Activated CD8-positive, alpha-beta T cell treated with anti-CD3 and anti-CD28 coated beads for 36 hours (primary cell): ENCODE results near the gene CHST8. TPM values are rescaled to one million over a fixed set of nuclear protein-coding genes. Genes with fewer than 3 reads are reported as not detected.

Experiments
- ATAC-seq: fragments of 200-7000 bp; cut with Tn5 transposase; one replicate; pipeline ENCODE4 v1.10.0; 2021; ENCODE audit warnings: mild to moderate bottlenecking, moderate library complexity
- CTCF ChIA-PET: fragments of 350-600 bp; sonication (Branson Sonifier 250); formaldehyde crosslinking; loops from one replicate; lab custom pipeline; 2021; ENCODE audit warnings: antibody characterized with exemption; lab: Charles Lee
- POLR2A ChIA-PET: fragments of 350-600 bp; sonication (Branson Sonifier 250); formaldehyde crosslinking; loops from one replicate; lab custom pipeline; 2021; ENCODE audit warnings: antibody characterized with exemption; lab: Charles Lee
- DNase-seq: peaks from one replicate; pipeline ENCODE4 v3.0.0-alpha.2; 2020
- H3K27ac Mint-ChIP-seq: one replicate; pipeline ENCODE4 v1.8.0; 2021; ENCODE audit warnings: mild to moderate bottlenecking, mixed read lengths
- H3K27me3 Mint-ChIP-seq: one replicate; pipeline ENCODE4 v1.8.0; 2021; ENCODE audit warnings: mixed read lengths
- H3K36me3 Mint-ChIP-seq: one replicate; pipeline ENCODE4 v1.8.0; 2021; ENCODE audit warnings: low read depth, mixed read lengths
- H3K4me1 Mint-ChIP-seq: one replicate; pipeline ENCODE4 v1.8.0; 2021; ENCODE audit warnings: low read depth, mixed read lengths
- H3K4me3 Mint-ChIP-seq: one replicate; pipeline ENCODE4 v1.8.0; 2021; ENCODE audit warnings: mild to moderate bottlenecking, moderate library complexity, mixed read lengths
- H3K9me3 Mint-ChIP-seq: one replicate; pipeline ENCODE4 v1.8.0; 2021; ENCODE audit warnings: mixed read lengths
- CTCF ChIP-seq: fragments of 200-600 bp; IDR thresholded peaks from one replicate; pipeline ENCODE4 v1.8.0; 2022; ENCODE audit warnings: antibody characterized with exemption, mild to moderate bottlenecking
- intact Hi-C: fragments of 100-400 bp; cut with micrococcal nuclease; formaldehyde crosslinking; loops from one replicate; pipeline ENCODE4 v1.10.0; 2022
- total RNA-seq, 2 experiments: library from RNA; stranded (reverse); gene quantifications; one replicate each; pipeline ENCODE4 v1.2.3, GENCODE V29; 2021

CHST8 gene
- total RNA-seq, 2 experiments from 2014 or later: not detected

GRCh38 chr19:33700408-33701013 lies 78.8 kb downstream of the CHST8 start:
- H3K27ac Mint-ChIP-seq: no peak overlapping the region
- H3K27me3 Mint-ChIP-seq: no peaks in the 10 kb centered on the region
- no peak for TF ChIP-seq CTCF
- H3K36me3 Mint-ChIP-seq: no peaks in the 10 kb centered on the region
- DNase-seq (no peak), ATAC-seq (no peak)
- no peak overlapping the region for H3K4me3 Mint-ChIP-seq
- ChIA-PET POLR2A (no interaction called here), CTCF (no interaction called here)
- no peaks in the 10 kb centered on the region for H3K4me1 Mint-ChIP-seq
- H3K9me3 Mint-ChIP-seq: no peaks in the 10 kb centered on the region
- intact Hi-C loops: no loop called here

DNA sequence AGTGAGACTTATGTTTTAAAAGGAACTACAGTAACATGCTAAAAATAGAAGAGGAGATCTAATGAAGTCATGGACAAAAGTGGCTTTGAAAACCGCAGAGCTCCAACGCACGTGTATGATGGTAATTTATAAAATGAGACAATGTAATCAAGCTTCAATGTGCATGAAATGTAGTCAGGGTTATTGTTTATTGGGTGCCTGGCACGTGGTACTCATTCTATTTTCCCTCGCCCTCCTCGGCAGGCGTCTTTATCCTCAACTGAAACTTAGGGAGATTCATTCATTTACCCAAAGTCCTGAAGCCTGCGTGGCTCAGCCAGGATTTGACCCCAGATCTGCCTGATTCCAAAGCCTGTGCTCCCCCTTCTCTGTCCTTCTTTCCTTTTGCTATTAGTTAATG lies 79.8 kb downstream of the CHST8 start:
- Mint-ChIP-seq H3K27me3 (no peaks in the 10 kb centered on the region), H3K9me3 (no peaks in the 10 kb centered on the region), H3K36me3 (no peaks in the 10 kb centered on the region), H3K4me1 (no peaks in the 10 kb centered on the region), H3K27ac (no peak overlapping the region), H3K4me3 (no peak overlapping the region)
- ATAC-seq: no peak
- POLR2A ChIA-PET: no interaction called here
- no peak for DNase-seq
- CTCF ChIA-PET: no interaction called here
- no peak for TF ChIP-seq CTCF
- intact Hi-C loops: no loop called here

DNA sequence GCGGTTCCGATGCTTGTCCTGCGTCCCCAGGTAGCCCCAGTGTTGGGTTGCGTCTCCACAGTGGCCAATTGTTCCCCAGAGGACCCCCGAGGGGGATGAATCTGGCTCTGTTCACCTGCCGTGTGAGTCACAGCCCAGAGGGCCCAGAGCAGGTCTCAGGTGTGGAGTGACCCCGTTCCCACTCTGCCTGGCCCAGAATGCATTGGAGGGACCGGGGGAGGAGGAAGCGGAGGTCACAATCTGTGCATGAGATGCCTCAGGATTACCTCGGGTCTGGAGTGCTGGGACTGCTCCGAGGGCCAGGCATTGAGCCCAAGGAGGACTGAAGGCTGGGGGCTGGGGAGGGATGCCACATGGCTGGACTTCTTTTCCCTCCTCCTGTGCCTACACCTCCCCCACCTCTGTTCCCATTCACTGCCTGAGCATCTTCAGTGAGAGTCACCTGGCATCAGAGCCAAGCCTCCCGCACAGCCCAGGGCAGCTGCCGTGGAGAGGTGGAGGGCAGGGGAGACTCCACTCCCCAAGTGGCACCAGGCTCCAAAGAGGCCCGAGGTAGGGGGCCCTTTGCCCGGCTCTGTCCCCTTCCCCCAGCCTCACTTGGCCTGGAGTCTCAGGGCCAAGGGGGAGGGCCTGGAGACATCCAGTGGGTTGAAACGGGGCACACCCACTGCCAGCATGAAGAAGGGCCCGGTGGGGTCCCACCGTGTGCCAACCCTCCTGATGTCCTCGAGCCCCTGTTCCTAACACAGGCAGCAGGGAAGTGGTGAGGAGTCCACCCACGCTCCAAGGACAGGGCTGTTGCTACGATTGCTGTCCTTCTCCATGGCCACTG lies 81.1 kb downstream of the CHST8 start:
- H3K9me3 Mint-ChIP-seq: no peaks in the 10 kb centered on the region
- intact Hi-C loops: no loop called here
- no peak overlapping the region for H3K27ac Mint-ChIP-seq
- H3K36me3 Mint-ChIP-seq: no peaks in the 10 kb centered on the region
- DNase-seq (no peak), ATAC-seq (no peak)
- no peaks in the 10 kb centered on the region for H3K27me3 Mint-ChIP-seq
- H3K4me3 Mint-ChIP-seq: no peak overlapping the region
- no peaks in the 10 kb centered on the region for H3K4me1 Mint-ChIP-seq
- no peak for TF ChIP-seq CTCF
- ChIA-PET CTCF (no interaction called here), POLR2A (no interaction called here)

GRCh38 chr19:33703438-33703750 lies 81.6 kb downstream of the CHST8 start:
- POLR2A ChIA-PET: no interaction called here
- no peak for TF ChIP-seq CTCF
- H3K9me3 Mint-ChIP-seq: no peaks in the 10 kb centered on the region
- H3K4me3 Mint-ChIP-seq: no peak overlapping the region
- no peaks in the 10 kb centered on the region for H3K4me1 Mint-ChIP-seq
- H3K36me3 Mint-ChIP-seq: no peaks in the 10 kb centered on the region
- no peaks in the 10 kb centered on the region for H3K27me3 Mint-ChIP-seq
- ATAC-seq: no peak
- CTCF ChIA-PET: no interaction called here
- DNase-seq: no peak
- intact Hi-C loops: no loop called here
- no peak overlapping the region for H3K27ac Mint-ChIP-seq

DNA sequence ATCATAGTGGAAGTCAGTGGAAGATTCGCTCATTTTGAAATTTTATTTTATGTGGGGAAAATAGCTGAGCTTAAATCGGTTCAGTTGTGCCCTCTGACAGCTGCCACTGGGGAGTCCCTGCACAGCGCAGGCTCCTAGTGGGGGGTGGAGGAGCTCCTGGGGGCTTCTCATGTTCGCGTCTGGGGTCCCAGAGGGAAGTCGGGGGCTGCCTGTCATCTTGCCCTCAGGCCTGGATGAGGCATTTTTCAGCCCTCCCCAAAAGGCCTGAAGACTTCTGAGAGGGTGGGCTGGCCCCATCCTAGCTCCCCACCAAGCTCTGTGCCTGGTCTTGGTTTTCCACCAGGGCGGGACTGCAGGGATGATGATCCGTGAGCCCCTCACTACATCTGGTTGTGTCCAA lies 82.1 kb downstream of the CHST8 start:
- H3K27me3 Mint-ChIP-seq: no peaks in the 10 kb centered on the region
- intact Hi-C loops: no loop called here
- no peaks in the 10 kb centered on the region for H3K9me3 Mint-ChIP-seq
- DNase-seq (no peak), ATAC-seq (no peak)
- no peaks in the 10 kb centered on the region for H3K36me3 Mint-ChIP-seq
- TF ChIP-seq CTCF: no peak
- CTCF ChIA-PET: no interaction called here
- H3K27ac Mint-ChIP-seq: no peak overlapping the region
- H3K4me3 Mint-ChIP-seq: no peak overlapping the region
- POLR2A ChIA-PET: no interaction called here
- no peaks in the 10 kb centered on the region for H3K4me1 Mint-ChIP-seq
